ENCODE data around the gene TXNDC2. TPM values are rescaled to one million over a fixed set of nuclear protein-coding genes. Genes with fewer than 3 reads are reported as not detected.

The TXNDC2 gene
- total RNA-seq, 1 experiment from 2014 or later: 0.28 TPM

DNA sequence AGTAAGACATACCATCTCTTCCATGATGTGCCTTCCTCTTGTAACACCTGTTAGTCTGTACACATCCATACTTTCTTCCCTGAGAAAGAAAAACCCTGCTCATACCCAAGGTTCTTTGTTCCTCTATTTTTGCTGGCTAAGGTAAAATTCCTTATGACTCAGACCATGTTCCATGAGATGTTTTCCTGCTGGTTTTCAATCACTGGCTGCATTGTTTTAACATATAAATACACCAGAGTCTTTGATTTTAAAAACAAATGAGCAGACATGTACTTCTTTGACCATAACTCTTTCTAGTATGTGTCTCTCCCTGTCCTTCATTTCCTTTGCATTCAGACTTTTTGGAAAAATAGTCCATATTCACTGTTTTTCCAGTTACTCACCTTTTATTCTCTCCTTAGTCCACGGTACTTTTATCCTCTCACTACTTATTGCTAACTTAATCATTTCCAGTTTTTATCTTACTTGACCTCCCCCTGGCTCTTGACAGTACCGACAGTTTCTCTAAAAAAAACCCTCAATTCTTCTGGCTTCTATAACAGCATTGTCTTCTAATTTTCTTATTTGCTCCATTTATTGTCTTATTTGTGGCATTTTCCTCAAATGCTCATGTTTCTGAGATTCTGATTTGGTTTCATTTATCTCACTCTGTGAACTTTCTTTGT, 32.4 kb downstream of the TXNDC2 start:
- Histone ChIP-seq H3K23me2 (ENCODE audit: insufficient read length, low read depth, low read length, poor library complexity, severe bottlenecking) (peaks cover 4% of the 10 kb centered on the region), H3K79me1 (ENCODE audit: insufficient read depth, low read depth, low read length, poor library complexity, severe bottlenecking) (peaks cover 5% of the 10 kb centered on the region), H2AFZ (ENCODE audit: low read length) (no peak overlapping the region), H4K20me1 (ENCODE audit: control insufficient read depth, insufficient read depth, insufficient read length) (no peaks in the 10 kb centered on the region), H3T11ph (ENCODE audit: low read length) (no peak overlapping the region), H3K27me3 (ENCODE audit: insufficient read depth, low read length) (no peaks in the 10 kb centered on the region), H2BK15ac (ENCODE audit: low read depth, low read length) (no peak overlapping the region), H3K14ac (ENCODE audit: insufficient read depth, low read length) (no peak overlapping the region), H3K56ac (ENCODE audit: insufficient read length, low read depth, low read length) (no peak overlapping the region), H3K4me1 (ENCODE audit: insufficient read depth, low read length) (peaks cover 3% of the 10 kb centered on the region; the same call in 1 of the 2 replicates), H2BK120ac (ENCODE audit: low read depth, low read length, poor library complexity, severe bottlenecking) (no peak overlapping the region), H4K91ac (ENCODE audit: insufficient read length, low read depth, low read length) (no peak overlapping the region), H3K27ac (ENCODE audit: insufficient read length, low read depth, low read length) (no peak overlapping the region), H3K9ac (ENCODE audit: extremely low read depth, insufficient read length, low read length) (no peak overlapping the region), H2BK12ac (ENCODE audit: insufficient read length, low read depth, low read length) (no peak overlapping the region), H3K18ac (ENCODE audit: insufficient read length, low read depth, low read length) (no peak overlapping the region), H3K4me2 (ENCODE audit: insufficient read depth, insufficient read length, low read length) (no peak overlapping the region), H3K23ac (ENCODE audit: insufficient read length, low read depth, low read length) (no peak overlapping the region), H3K79me2 (ENCODE audit: insufficient read depth, low read length) (peaks cover 61% of the 10 kb centered on the region), H3K4ac (ENCODE audit: low read depth, low read length) (no peak overlapping the region), H2AK5ac (ENCODE audit: insufficient read length, low read length) (no peak overlapping the region), H2BK20ac (ENCODE audit: low read depth, low read length, poor library complexity, severe bottlenecking) (no peak overlapping the region), H3K9me3 (ENCODE audit: control insufficient read depth, low read depth, low read length) (no peaks in the 10 kb centered on the region), H4K8ac (replicated peaks; ENCODE audit: insufficient read length, low read depth, low read length) (no peak overlapping the region), H4K5ac (ENCODE audit: insufficient read length, low read depth, low read length) (no peak overlapping the region), H2BK5ac (ENCODE audit: insufficient read length, low read length) (no peak overlapping the region)
- TF ChIP-seq, protein P1, sequence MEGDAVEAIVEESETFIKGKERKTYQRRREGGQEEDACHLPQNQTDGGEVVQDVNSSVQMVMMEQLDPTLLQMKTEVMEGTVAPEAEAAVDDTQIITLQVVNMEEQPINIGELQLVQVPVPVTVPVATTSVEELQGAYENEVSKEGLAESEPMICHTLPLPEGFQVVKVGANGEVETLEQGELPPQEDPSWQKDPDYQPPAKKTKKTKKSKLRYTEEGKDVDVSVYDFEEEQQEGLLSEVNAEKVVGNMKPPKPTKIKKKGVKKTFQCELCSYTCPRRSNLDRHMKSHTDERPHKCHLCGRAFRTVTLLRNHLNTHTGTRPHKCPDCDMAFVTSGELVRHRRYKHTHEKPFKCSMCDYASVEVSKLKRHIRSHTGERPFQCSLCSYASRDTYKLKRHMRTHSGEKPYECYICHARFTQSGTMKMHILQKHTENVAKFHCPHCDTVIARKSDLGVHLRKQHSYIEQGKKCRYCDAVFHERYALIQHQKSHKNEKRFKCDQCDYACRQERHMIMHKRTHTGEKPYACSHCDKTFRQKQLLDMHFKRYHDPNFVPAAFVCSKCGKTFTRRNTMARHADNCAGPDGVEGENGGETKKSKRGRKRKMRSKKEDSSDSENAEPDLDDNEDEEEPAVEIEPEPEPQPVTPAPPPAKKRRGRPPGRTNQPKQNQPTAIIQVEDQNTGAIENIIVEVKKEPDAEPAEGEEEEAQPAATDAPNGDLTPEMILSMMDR (conservative IDR thresholded peaks at IDR 0.05): no peak
- H3K9me3 Mint-ChIP-seq: no peaks in the 10 kb centered on the region
- H3K4me1 Mint-ChIP-seq: peaks cover 18 to 20% of the 10 kb centered on the region in 2 experiments
- no peaks in the 10 kb centered on the region for H3K36me3 Mint-ChIP-seq (ENCODE audit: insufficient read depth in 1 of 3, low read depth in 3 of 3)
- H3K27ac Mint-ChIP-seq: no peak overlapping the region
- no CpG with 5 or more reads among the region's 2 CpGs for WGBS (ENCODE audit: extremely low coverage, insufficient read length, low lambda C conversion rate)
- H3K4me3 Mint-ChIP-seq: no peak overlapping the region
- no peak for DNase-seq
- no peaks in the 10 kb centered on the region for H3K27me3 Mint-ChIP-seq (ENCODE audit: low read depth)

All from H9 (cell line).